CD4-positive, alpha-beta T cell treated with Interleukin-17A for 4 hours (primary cell): ENCODE results near the gene TMEM150C.

Source experiments
- DNase-seq: peaks from one replicate; pipeline ENCODE4 v3.0.0-alpha.2; 2020; ENCODE audit warnings: mixed read lengths

Gene TMEM150C

GRCh38 chr4:82469791-82470345 lies 91.9 kb downstream of the TMEM150C start:
- DNase-seq, result no peak

- no peak for DNase-seq
These were observed 94.3 kb downstream of the TMEM150C start for GRCh38 chr4:82467471-82467870.

GRCh38 chr4:82463221-82463620 lies 98.6 kb downstream of the TMEM150C start:
- no peak for DNase-seq

- peak; percentile 90 for DNase-seq
These were observed 99.4 kb downstream of the TMEM150C start for GRCh38 chr4:82462415-82462831.

- DNase-seq, result no peak
These were observed 100.1 kb downstream of the TMEM150C start for GRCh38 chr4:82461710-82462109.

- DNase-seq, result no peak
These were observed 103.1 kb downstream of the TMEM150C start for GRCh38 chr4:82458729-82459128.

- DNase-seq, result no peak
These were observed 104.5 kb downstream of the TMEM150C start for GRCh38 chr4:82457266-82457665.

GRCh38 chr4:82452026-82452425 lies 109.8 kb downstream of the TMEM150C start:
- DNase-seq, result no peak

GRCh38 chr4:82450966-82451755 lies 110.6 kb downstream of the TMEM150C start:
- DNase-seq, result no peak

GRCh38 chr4:82447886-82448285 lies 113.9 kb downstream of the TMEM150C start:
- no peak for DNase-seq

- DNase-seq, result no peak
These were observed 122.7 kb downstream of the TMEM150C start for GRCh38 chr4:82439088-82439487.

GRCh38 chr4:82437285-82438005 lies 124.3 kb downstream of the TMEM150C start:
- DNase-seq, result no peak

GRCh38 chr4:82436780-82437179 lies 125.0 kb downstream of the TMEM150C start:
- no peak for DNase-seq

GRCh38 chr4:82436130-82436529 lies 125.7 kb downstream of the TMEM150C start:
- no peak for DNase-seq

GRCh38 chr4:82434949-82435348 lies 126.8 kb downstream of the TMEM150C start:
- no peak for DNase-seq

- no peak for DNase-seq
These were observed 128.0 kb downstream of the TMEM150C start for GRCh38 chr4:82433791-82434190.
